Uterus (tissue), 4 donors: ENCODE data around the gene MBD2. TPM values are rescaled to one million over a fixed set of nuclear protein-coding genes. Genes with fewer than 3 reads are reported as not detected.

Source experiments
- DNase-seq, 2 donors: peaks; one replicate each; pipeline ENCODE4 v3.0.0-alpha.2; 2019 to 2020
- H3K27ac ChIP-seq, 2 donors: fragments of 200-600 bp; sonication (generic); 1 replicate in 1 of 2; 2 replicates in 1 of 2; pipeline ENCODE4 v1.5.1; 2016 to 2018
- H3K27me3 ChIP-seq, 2 donors: fragments of 200-600 bp; sonication (generic); one replicate each; pipeline ENCODE4 v1.5.1; 2018 to 2019; ENCODE audit warnings: control low read depth in 1 of 2
- H3K36me3 ChIP-seq, 2 donors: fragments of 200-600 bp; sonication (generic); one replicate each; pipeline ENCODE4 v1.5.1; 2019; ENCODE audit warnings: control low read depth in 1 of 2
- H3K4me1 ChIP-seq, 2 donors: fragments of 200-600 bp; sonication (generic); one replicate each; pipeline ENCODE4 v1.5.1; 2018 to 2019; ENCODE audit warnings: control low read depth in 1 of 2
- H3K4me3 ChIP-seq, 2 donors: fragments of 200-600 bp; sonication (generic); 1 replicate in 1 of 2; 2 replicates in 1 of 2; pipeline ENCODE4 v1.5.1; 2018 to 2019; ENCODE audit warnings: mild to moderate bottlenecking in 1 of 2
- H3K9me3 ChIP-seq, 2 donors: fragments of 200-600 bp; sonication (generic); one replicate each; pipeline ENCODE4 v1.5.1; 2019; ENCODE audit warnings: control low read depth in 1 of 2
- POLR2A ChIP-seq, 2 donors: fragments of 450-650 bp; IDR thresholded peaks; one replicate each; pipeline ENCODE4 v1.6.1; 2016; ENCODE audit warnings: antibody characterized with exemption in 2 of 2, mild to moderate bottlenecking in 1 of 2, moderate library complexity in 1 of 2
- intact Hi-C: fragments of 100-400 bp; cut with DNase I; formaldehyde crosslinking; loops from one replicate; pipeline ENCODE4 v1.15.1; 2023; ENCODE audit warnings: low total_unique reads
- total RNA-seq, 4 donors: library from RNA; depleted of rRNA in 3 of 4; stranded (reverse); fragments of >200 nt in 3 of 4; gene quantifications; one replicate each; pipeline versions ENCODE4 v1.1.0 to v1.2.4, GENCODE V29; 2014 to 2023
- TF ChIP-seq, protein P1 (sequence below), 4 experiments: fragments of 200-600 bp in 2 of 4; fragments of 450-650 bp in 2 of 4; sonication (generic) in 2 of 4; IDR thresholded peaks; one replicate each; pipeline ENCODE4 v1.5.1; 2016 to 2019; ENCODE audit warnings: antibody characterized with exemption in 4 of 4, mild to moderate bottlenecking in 2 of 4, moderate library complexity in 1 of 4
- donor health status: DM: yes; HTN: yes; CAD: no.

The MBD2 gene
- total RNA-seq, 4 donors from 2014 or later, result 10.8 to 76.9 (median 26.0) TPM

DNA sequence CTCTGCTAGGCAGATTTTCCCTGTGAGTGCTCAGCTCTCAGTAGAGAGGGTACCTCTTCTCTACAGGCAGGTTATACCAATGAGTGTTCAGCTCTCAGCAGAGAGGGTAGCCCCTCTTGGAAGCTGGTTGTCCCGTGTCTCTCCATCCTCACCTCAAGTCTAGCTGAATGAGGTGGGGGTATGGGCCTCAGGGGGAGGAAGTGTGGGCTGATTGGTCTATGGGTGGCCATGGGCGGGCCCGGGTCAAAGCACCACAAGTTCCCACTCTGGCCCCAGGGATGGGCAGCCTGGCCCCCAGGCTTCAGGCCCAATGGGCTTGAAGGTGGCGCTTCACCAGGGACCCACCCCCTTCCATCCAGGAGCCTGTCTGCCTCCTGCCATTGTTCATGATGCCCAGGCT lies 17.0 kb upstream of the MBD2 start:
- intact Hi-C loops, result no loop called here
- Histone ChIP-seq H3K9me3 (no peaks in the 10 kb centered on the region), H3K27me3 (no peaks in the 10 kb centered on the region), H3K36me3 (no peaks in the 10 kb centered on the region), H3K27ac (no peak overlapping the region), H3K4me3 (no peak overlapping the region), H3K4me1 (no peaks in the 10 kb centered on the region)
- TF ChIP-seq POLR2A (IDR thresholded peaks at IDR 0.05), result no peak
- TF ChIP-seq, protein P1, sequence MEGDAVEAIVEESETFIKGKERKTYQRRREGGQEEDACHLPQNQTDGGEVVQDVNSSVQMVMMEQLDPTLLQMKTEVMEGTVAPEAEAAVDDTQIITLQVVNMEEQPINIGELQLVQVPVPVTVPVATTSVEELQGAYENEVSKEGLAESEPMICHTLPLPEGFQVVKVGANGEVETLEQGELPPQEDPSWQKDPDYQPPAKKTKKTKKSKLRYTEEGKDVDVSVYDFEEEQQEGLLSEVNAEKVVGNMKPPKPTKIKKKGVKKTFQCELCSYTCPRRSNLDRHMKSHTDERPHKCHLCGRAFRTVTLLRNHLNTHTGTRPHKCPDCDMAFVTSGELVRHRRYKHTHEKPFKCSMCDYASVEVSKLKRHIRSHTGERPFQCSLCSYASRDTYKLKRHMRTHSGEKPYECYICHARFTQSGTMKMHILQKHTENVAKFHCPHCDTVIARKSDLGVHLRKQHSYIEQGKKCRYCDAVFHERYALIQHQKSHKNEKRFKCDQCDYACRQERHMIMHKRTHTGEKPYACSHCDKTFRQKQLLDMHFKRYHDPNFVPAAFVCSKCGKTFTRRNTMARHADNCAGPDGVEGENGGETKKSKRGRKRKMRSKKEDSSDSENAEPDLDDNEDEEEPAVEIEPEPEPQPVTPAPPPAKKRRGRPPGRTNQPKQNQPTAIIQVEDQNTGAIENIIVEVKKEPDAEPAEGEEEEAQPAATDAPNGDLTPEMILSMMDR (IDR thresholded peaks at IDR 0.05), result no peak
- DNase-seq, result no peak

DNA sequence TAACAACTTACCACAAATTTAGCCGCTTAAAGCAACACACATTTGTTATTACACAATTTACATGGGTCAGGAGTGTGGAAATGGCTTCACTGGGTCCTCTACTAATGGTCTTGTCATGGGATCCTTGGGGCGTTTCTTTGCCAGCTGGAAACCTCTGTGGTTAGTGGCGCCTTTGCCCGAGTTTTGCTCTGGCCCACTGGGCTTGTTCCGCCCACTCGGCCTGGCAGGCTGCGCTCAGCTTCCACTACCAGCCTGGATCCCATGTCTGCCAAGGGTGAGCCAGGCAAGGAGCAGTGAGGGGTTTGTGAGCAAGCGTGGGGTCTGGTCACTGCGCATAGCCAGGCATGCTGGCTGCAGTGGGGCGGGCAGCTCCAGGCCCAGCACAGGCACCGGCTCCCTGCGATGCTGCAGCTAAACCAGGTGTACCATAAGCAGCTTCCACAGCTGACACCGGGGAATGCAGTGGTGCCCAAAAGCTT lies 16.2 kb upstream of the MBD2 start:
- Histone ChIP-seq H3K9me3 (no peaks in the 10 kb centered on the region), H3K36me3 (no peaks in the 10 kb centered on the region), H3K27ac (no peak overlapping the region), H3K27me3 (no peaks in the 10 kb centered on the region), H3K4me3 (no peak overlapping the region), H3K4me1 (no peaks in the 10 kb centered on the region)
- DNase-seq, result no peak
- intact Hi-C loops, result no loop called here
- TF ChIP-seq POLR2A (IDR thresholded peaks at IDR 0.05), result no peak
- TF ChIP-seq, protein P1 (IDR thresholded peaks at IDR 0.05), result no peak

DNA sequence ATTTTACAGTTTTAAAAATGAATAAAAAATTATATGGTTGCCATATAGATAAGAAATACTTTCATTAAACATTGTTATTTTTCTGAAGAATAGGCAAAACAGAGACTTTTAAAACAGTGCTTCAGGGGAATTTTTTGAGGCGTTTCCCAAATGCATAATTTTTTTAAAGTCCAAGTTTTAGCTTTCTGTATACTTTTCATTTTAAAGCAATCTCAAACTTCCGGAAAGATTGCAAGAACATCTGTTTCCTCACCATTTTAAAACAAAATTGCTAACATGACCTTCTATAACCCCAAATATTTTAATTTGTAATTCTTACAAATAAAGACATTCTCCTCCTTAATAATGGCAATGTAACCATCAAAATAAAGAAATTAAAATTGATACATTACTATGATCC lies 15.1 kb upstream of the MBD2 start:
- Histone ChIP-seq H3K4me1 (no peaks in the 10 kb centered on the region), H3K27me3 (no peaks in the 10 kb centered on the region), H3K27ac (no peak overlapping the region), H3K4me3 (no peak overlapping the region), H3K9me3 (no peaks in the 10 kb centered on the region), H3K36me3 (no peaks in the 10 kb centered on the region)
- no peak for DNase-seq
- no peak for TF ChIP-seq POLR2A (IDR thresholded peaks at IDR 0.05)
- TF ChIP-seq, protein P1 (IDR thresholded peaks at IDR 0.05), result no peak
- intact Hi-C loops, result no loop called here

DNA sequence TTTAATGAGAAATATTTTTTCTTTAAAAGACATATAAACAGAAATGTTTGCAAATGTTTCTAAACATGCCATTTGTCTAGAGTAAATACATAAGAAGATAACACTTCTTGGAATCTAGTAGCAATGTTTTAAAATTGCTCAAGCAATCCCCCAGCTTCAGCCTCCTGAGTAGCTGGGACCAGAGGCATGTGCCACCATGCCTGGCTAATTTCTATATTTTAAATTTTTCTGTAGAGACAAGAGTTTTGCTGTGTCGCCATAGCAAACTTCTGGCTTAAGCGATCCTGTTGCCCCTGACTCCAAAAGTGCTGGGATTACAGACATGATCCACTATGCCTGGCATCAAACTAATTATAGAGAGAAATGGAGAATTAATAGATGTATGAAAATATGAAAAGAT lies 14.6 kb upstream of the MBD2 start:
- Histone ChIP-seq H3K4me1 (no peaks in the 10 kb centered on the region), H3K36me3 (no peaks in the 10 kb centered on the region), H3K9me3 (no peaks in the 10 kb centered on the region), H3K27ac (no peak overlapping the region), H3K4me3 (no peak overlapping the region), H3K27me3 (no peaks in the 10 kb centered on the region)
- intact Hi-C loops, result no loop called here
- TF ChIP-seq, protein P1 (IDR thresholded peaks at IDR 0.05), result no peak
- TF ChIP-seq POLR2A (IDR thresholded peaks at IDR 0.05), result no peak
- no peak for DNase-seq

DNA sequence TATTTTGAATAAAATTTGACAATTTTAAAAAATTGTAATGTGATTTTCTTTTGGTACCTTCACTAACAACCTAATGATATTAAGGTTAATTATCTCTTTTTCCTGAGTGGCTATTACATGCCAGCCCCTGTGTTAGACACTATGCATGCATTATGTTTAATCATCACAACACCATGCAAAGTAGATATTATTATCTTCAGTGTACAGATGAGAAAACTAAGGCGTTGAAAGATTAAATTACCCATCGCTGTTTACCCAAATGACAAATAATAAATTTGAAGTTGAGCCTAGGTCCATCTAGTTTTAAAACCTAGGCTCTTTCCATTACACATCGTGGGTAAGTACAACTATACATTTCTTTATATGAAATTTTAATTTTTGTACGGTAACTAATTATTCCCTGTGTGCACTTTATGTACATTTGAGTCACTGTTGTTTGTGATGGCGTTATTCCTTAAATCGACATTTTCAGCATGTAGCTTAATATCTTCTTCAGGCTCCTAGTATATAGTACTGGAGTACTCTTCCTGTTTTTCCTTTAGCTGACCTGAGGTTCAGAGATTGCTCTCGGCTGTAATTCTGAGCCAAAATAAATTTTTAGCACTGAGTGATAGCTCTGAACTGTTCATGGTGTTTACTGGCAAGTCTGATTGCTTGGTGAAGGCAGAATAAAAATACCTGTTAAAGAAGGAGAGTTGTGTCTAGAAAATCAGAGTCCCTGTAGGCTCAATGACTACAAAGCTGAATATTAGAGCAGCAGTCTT lies 13.9 kb upstream of the MBD2 start:
- no peak for DNase-seq
- H3K27me3 ChIP-seq, result no peaks in the 10 kb centered on the region
- intact Hi-C loops, result no loop called here
- TF ChIP-seq, protein P1 (IDR thresholded peaks at IDR 0.05), result no peak
- TF ChIP-seq POLR2A (IDR thresholded peaks at IDR 0.05), result no peak
- H3K27ac ChIP-seq, result no peak overlapping the region
- no peak overlapping the region for H3K4me3 ChIP-seq
- H3K36me3 ChIP-seq, result no peaks in the 10 kb centered on the region
- H3K4me1 ChIP-seq, result no peaks in the 10 kb centered on the region
- H3K9me3 ChIP-seq, result no peaks in the 10 kb centered on the region
